ENCODE measurements around the gene HNMT. TPM values are rescaled to one million over a fixed set of nuclear protein-coding genes. Genes with fewer than 3 reads are reported as not detected.

The HNMT gene
- polyA plus RNA-seq, 1 of the 3 experiments (the other 2 are of a cell fraction), result 1.8 TPM

GRCh38 chr2:137939026-137939425 lies 25.2 kb upstream of the HNMT start:
- Histone ChIP-seq H3K9me2 (no peaks in the 10 kb centered on the region), H3K9ac (no peak overlapping the region), H3K27me3 (ENCODE audit: insufficient read depth) (no peaks in the 10 kb centered on the region; the same call in 1 of the 2 replicates), H3K79me2 (ENCODE audit: insufficient read depth) (no peaks in the 10 kb centered on the region), H3K9me3 (no peaks in the 10 kb centered on the region), H4K20me1 (ENCODE audit: insufficient read depth) (no peaks in the 10 kb centered on the region), H3F3A (replicated peaks; ENCODE audit: insufficient read depth) (no peaks in the 10 kb centered on the region), H3K36me3 (replicated peaks in 1 of 2; ENCODE audit: control insufficient read depth in 1 of 2, insufficient read depth in 2 of 2, low read length in 1 of 2) (no peaks in the 10 kb centered on the region), H2AFZ (ENCODE audit: low read depth) (no peak overlapping the region), H3K4me1 (ENCODE audit: control insufficient read depth in 1 of 2, insufficient read depth in 2 of 2, low read depth in 1 of 2, low read length in 1 of 2) (no peaks in the 10 kb centered on the region; a peak in 2 of 4 replicates), H3K4me2 (no peak overlapping the region), H3K4me3 (ENCODE audit: low read depth in 2 of 2, low read length in 1 of 2) (no peak overlapping the region), H3K27ac (ENCODE audit: low read depth in 2 of 2, low read length in 1 of 2) (no peak overlapping the region)
- no peak for TF ChIP-seq REST (IDR thresholded peaks at IDR 0.05; ENCODE audit: low read depth, low read length)
- no peak for TF ChIP-seq YY1 (IDR thresholded peaks at IDR 0.05; ENCODE audit: low read depth)
- TF ChIP-seq GABPA (IDR thresholded peaks at IDR 0.05; ENCODE audit: low read depth), result no peak
- TF ChIP-seq ZBTB33 (IDR thresholded peaks at IDR 0.05; ENCODE audit: borderline replicate concordance, low read depth), result no peak
- TF ChIP-seq MEF2A (IDR thresholded peaks at IDR 0.05; ENCODE audit: borderline replicate concordance, low read depth), result no peak
- TF ChIP-seq EZH2phosphoT487 (IDR thresholded peaks at IDR 0.05; ENCODE audit: borderline replicate concordance, low read depth), result no peak
- no peak for TF ChIP-seq ELF1 (IDR thresholded peaks at IDR 0.05)
- TF ChIP-seq MXI1 (IDR thresholded peaks at IDR 0.05; ENCODE audit: low read depth, low read length), result no peak
- TF ChIP-seq EP300 (IDR thresholded peaks at IDR 0.05; ENCODE audit: borderline replicate concordance in 1 of 2, low read depth in 1 of 2, low read length in 1 of 2), result no peak
- TF ChIP-seq SMC3 (IDR thresholded peaks at IDR 0.05; ENCODE audit: low read depth, low read length), result no peak
- TF ChIP-seq JUND (IDR thresholded peaks at IDR 0.05), result no peak
- TF ChIP-seq POLR2AphosphoS5 (IDR thresholded peaks at IDR 0.05; ENCODE audit: low read depth, low read length), result no peak
- TF ChIP-seq GATA2 (CRISPR knock-in tag; IDR thresholded peaks at IDR 0.05), result no peak
- no peak for TF ChIP-seq RXRA (IDR thresholded peaks at IDR 0.05; ENCODE audit: borderline replicate concordance, low read depth)
- TF ChIP-seq FOXJ3 (CRISPR knock-in tag; IDR thresholded peaks at IDR 0.05), result no peak
- no peak for TF ChIP-seq NRF1 (IDR thresholded peaks at IDR 0.05; ENCODE audit: low read depth, low read length)
- no peak for TF ChIP-seq FOSL2 (IDR thresholded peaks at IDR 0.05; ENCODE audit: borderline replicate concordance, low read depth)
- DNase-seq, result no peak
- CTCF ChIA-PET, result interaction anchor here (1.0 kb wide), 1 partner anchor 339 kb away, joined by 3 read pairs; no protein-coding TSS in a partner anchor
- 62% methylated on average over 1 of the region's 1 CpG for WGBS (ENCODE audit: low lambda C conversion rate)
- POLR2A ChIA-PET, result no interaction called here

Measured in SK-N-SH (cell line).